GM19035 (cell line): Measurements from ENCODE around the gene USP31.

Source experiments
- ATAC-seq: cut with Tn5 transposase; IDR thresholded peaks from one replicate; pipeline ENCODE4 v1.9.1; 2021; ENCODE audit not compliant: unreplicated experiment

USP31 gene

GRCh38 chr16:23149267-23149992 lies at the start of gene USP31:
USP31 (minus strand) TSS chr16:23149452; CDS start chr16:23149270, 182 bp downstream.
- peak; percentile 97 for ATAC-seq

GRCh38 chr16:23196539-23196938 lies 47.3 kb upstream of the USP31 start:
- no peak for ATAC-seq

GRCh38 chr16:23195366-23195978 lies 46.2 kb upstream of the USP31 start:
- ATAC-seq, result no peak

- ATAC-seq, result no peak
These were observed 45.4 kb upstream of the USP31 start for GRCh38 chr16:23194497-23195221.

- no peak for ATAC-seq
These were observed 39.7 kb upstream of the USP31 start for GRCh38 chr16:23188911-23189310.

GRCh38 chr16:23187341-23187740 lies 38.1 kb upstream of the USP31 start:
- ATAC-seq, result no peak

GRCh38 chr16:23186171-23186570 lies 36.9 kb upstream of the USP31 start:
- no peak for ATAC-seq

- no peak for ATAC-seq
These were observed 36.4 kb upstream of the USP31 start for GRCh38 chr16:23185656-23186055.

- ATAC-seq, result no peak
These were observed 34.3 kb upstream of the USP31 start for GRCh38 chr16:23183543-23183862.

GRCh38 chr16:23182679-23183542 lies 33.7 kb upstream of the USP31 start, which contains the start of gene SCNN1G:
SCNN1G (plus strand) TSS chr16:23182745; CDS start chr16:23186272, 3,527 bp downstream.
- ATAC-seq, result peak; percentile 25

GRCh38 chr16:23182206-23182678 lies 33.0 kb upstream of the USP31 start:
- ATAC-seq, result peak; percentile 89

GRCh38 chr16:23181506-23181905 lies 32.3 kb upstream of the USP31 start:
- ATAC-seq, result no peak

- ATAC-seq, result no peak
These were observed 26.4 kb upstream of the USP31 start for GRCh38 chr16:23175651-23176050.

GRCh38 chr16:23174622-23175021 lies 25.4 kb upstream of the USP31 start:
- ATAC-seq, result no peak

- ATAC-seq, result no peak
These were observed 23.7 kb upstream of the USP31 start for GRCh38 chr16:23172994-23173393.

- ATAC-seq, result no peak
These were observed 23.3 kb upstream of the USP31 start for GRCh38 chr16:23172583-23172982.

GRCh38 chr16:23164736-23165135 lies 15.5 kb upstream of the USP31 start:
- ATAC-seq, result no peak

- no peak for ATAC-seq
These were observed 14.7 kb upstream of the USP31 start for GRCh38 chr16:23163921-23164320.

GRCh38 chr16:23160574-23160973 lies 11.3 kb upstream of the USP31 start:
- no peak for ATAC-seq

GRCh38 chr16:23160082-23160481 lies 10.8 kb upstream of the USP31 start:
- ATAC-seq, result no peak

- no peak for ATAC-seq
These were observed 8.9 kb upstream of the USP31 start for GRCh38 chr16:23158114-23158513.
